ENCODE data around the gene RSPH10B2.
"Not testable (repeated sequence)": the region's sequence is repeated elsewhere in the genome, so short reads cannot be mapped to it uniquely, and the experiment has no call there.

RSPH10B2 gene

GRCh38 chr7:6842278-6842921, 88.5 kb downstream of the RSPH10B2 start:
- DNase-seq (ENCODE audit: low spot score): not testable (repeated sequence)

GRCh38 chr7:6843092-6843491, 89.2 kb downstream of the RSPH10B2 start:
- DNase-seq (ENCODE audit: low spot score): not testable (repeated sequence)

GRCh38 chr7:6843654-6844053, 89.8 kb downstream of the RSPH10B2 start:
- DNase-seq (ENCODE audit: low spot score): not testable (repeated sequence)

- not testable (repeated sequence) for DNase-seq (ENCODE audit: low spot score)
These were observed 92.1 kb downstream of the RSPH10B2 start for GRCh38 chr7:6845971-6846449.

- DNase-seq (ENCODE audit: low spot score): not testable (repeated sequence)
These were observed 93.8 kb downstream of the RSPH10B2 start for GRCh38 chr7:6847751-6848150.

Measured in hematopoietic multipotent progenitor cell treated with erythropoietin and hydrocortisone succinate and interleukin-3 and kit ligand, for 17 days (in vitro differentiated cells).